ENCODE results near the gene ZNF740.

ZNF740 gene

DNA sequence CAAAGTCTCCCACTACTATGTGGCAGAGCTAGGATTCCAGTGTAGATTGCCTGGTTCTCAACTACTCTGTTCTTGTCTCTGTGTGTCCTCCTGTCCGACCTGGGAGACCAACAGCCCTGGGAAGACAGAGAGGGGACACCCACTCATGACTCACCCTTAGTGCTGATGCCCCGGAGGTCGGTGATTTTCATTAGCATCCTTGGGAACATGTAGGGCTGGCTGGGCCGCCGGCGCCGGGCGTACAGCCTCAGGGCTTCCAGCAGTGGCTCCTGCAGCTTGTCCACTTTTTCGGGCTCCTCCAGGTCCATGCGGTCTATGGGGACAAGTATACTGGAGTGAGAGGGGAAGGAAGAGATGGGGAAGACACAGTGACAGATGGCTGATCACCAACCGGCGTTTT, 32.4 kb downstream of the ZNF740 start:
- in situ Hi-C loops (cut with MboI; ENCODE audit: low sequenced_read_pairs): no loop called here

DNA sequence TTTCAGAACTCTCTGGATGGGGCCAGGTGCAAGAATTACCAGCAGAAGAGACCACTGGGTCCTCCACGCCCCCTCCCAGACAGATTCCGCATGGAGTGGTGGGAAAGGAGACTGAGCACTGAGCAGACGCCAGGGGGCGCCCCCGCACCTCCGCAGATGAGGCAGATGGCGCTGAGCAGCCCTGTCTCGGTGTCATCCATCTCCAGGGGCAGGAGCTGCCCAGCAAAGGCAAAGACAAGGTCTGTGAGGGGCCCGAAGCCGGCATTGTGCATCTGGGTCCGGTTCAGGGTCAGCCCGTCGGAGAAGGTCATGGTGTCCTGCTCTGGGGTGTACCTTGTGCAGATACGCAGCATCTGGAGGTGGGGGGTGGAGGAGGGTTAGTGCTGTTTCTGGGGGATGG, 32.8 kb downstream of the ZNF740 start:
- in situ Hi-C loops (cut with MboI; ENCODE audit: low sequenced_read_pairs): no loop called here

DNA sequence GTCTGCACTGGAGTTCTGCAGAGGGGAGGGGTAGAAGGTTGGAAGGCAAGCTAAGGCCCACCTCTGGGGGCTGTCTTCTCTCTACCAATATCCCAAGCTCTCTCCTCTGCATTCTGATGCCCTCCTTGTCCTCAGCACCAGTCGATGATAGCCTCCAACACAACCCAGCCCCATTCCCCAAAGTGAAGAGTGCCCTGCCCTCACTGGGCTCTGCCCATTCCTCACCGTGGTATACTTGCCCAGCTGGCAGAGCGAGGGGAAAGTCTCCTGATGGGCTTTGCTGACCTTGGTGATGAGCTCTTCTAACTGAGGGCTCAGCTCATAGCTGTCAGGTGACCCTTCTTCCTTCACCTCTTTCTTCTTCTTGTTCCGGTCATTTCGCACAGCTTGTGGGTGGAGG, 33.7 kb downstream of the ZNF740 start:
- in situ Hi-C loops (cut with MboI; ENCODE audit: low sequenced_read_pairs): no loop called here

DNA sequence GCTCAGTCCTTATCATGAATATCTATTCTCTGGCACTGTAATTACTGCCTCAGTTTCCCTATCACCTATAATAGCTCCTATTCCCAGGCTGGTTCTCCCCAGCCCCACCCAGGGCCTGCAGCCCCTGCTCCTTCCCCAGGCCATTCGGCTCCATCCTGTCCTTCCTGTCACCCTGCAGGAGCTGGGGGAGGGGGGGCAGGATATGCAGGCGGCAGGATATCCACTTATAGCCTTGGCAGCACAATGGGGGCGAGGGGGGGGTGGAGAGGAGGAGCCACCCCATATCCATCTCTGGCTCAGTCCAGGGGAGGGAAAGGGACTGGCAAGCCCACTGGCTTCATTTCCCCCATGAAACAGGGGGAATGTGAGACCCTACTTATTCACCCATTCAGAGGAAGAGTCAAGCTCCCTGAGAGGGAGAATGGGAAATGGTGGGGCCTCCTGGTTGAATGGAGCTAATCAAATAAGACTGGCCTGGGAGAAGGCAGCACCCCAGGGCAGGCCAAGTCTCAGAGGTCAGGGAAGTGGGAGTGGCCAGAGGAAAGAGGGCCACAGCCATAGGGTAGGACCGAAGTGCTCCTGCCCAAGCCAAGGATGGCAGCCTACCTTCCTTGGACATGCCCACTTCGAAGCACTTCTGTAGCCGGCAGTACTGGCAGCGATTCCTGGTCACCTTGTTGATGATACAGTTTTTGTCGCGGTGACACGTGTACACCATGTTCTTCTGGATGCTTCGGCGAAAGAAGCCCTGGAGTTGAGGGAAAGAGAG, 34.3 kb downstream of the ZNF740 start:
- in situ Hi-C loops (cut with MboI; ENCODE audit: low sequenced_read_pairs): no loop called here

DNA sequence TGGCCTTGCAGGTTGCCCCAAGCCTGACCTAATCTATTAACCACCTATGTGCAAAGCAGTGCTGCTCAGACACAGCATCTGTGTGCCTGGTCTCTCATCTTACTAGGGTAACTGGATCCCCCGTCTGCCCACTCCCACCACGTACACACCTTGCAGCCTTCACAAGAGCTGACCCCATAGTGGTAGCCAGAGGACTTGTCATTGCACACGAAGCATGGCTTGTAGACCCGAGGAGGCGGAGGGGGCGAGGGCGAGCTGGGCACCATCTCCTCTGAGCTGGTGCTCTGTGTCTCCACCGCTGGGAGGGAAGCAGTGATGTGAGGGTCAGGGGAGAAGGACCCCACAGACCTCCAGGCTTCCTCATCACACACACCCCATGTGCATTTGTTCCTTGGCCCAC, 35.0 kb downstream of the ZNF740 start:
- in situ Hi-C loops (cut with MboI; ENCODE audit: low sequenced_read_pairs): no loop called here

DNA sequence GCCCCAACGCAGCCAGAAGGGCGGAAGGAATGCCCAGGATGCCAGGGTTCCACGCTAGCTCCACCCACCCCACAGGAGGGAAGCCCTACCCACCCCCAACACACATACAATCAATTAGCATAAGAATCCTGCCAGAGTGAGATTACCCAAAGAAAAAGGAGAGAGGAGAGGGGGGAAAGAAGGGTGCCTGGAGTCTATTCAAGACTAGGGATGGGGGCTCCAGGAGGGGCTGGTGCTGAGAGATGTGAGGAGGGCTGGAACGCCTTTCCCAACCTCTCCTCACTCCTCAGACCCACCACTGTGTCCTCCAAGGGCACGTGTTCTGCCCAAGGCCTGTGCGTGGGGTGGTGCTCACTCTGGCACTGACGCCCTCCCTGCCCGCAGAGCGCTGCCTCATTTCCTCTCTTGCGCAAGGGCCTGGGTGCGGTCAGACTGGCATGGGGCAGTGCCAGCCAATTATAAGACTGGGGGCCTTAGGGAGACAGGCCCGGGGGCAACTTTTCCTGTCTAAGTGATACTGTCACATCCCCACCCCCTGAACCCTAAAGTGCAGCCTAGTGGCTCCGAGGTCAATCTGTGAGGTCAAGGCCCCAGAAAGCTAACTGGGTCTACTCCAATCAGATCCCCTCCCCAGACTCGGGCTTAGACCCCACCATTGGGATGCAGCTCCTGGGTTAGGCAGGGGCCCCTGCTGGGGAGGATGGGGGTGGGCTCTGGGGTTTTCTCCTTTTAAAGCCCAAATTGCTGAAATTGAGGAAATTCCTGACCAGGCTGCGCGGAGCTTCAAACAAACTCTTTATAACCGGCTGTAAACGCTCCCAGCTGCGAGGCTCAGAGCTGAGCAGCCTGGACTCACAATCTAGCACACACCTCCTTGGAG, 36.8 kb downstream of the ZNF740 start:
- in situ Hi-C loops (cut with MboI; ENCODE audit: low sequenced_read_pairs): no loop called here

DNA sequence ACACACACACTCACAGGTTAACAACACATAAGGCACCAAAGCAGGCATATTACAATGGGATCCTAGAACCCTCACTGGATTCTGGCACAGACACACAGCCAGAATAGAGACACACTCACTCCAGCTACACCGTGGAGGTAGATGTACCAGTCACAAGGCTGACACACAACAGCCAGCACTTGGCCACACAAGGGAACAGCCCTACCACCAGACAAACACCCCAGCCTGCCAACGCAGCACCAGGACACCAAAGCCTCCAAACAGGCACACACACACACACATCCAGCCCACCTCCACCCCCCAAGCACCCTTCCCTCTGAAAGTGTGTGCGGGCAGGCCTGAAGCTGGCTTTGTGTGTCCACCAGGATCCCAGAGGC, 37.4 kb downstream of the ZNF740 start:
- in situ Hi-C loops (cut with MboI; ENCODE audit: low sequenced_read_pairs): no loop called here

DNA sequence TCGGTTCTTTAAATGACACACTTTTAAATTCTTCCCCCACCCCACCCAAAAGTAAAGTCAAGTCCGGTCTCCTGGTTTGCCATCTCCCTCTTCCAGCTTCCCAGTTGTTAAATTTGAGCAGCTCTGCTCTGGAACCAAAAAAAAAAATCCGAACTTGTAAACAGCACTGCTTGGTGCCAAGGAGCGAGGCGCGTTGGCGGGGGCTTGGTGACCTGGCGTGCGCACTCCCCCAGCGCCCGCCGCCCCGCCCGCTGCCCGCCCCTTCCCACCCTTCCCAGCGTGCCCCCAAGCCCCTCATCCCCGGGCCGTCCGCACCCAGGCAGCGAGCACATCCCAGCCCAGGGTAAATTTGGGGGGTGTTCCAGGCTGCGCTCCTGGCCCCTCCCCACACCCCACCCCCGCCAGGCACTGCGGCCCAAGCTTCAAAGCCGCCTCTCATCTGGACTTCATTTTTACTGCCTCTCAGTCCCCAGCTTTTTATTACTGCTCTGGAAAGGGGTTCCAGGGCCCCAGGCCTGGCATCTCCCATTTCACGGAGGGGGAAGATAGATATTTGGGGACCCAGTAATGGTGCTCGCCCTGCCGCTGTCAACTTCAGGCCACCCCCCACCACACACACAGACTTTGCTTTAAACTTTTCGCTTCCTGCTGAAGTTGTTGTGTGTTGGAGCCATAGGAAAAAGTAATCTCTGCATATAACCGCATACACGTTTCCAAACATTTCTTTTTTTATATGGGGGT, 38.2 kb downstream of the ZNF740 start:
- in situ Hi-C loops (cut with MboI; ENCODE audit: low sequenced_read_pairs): no loop called here

DNA sequence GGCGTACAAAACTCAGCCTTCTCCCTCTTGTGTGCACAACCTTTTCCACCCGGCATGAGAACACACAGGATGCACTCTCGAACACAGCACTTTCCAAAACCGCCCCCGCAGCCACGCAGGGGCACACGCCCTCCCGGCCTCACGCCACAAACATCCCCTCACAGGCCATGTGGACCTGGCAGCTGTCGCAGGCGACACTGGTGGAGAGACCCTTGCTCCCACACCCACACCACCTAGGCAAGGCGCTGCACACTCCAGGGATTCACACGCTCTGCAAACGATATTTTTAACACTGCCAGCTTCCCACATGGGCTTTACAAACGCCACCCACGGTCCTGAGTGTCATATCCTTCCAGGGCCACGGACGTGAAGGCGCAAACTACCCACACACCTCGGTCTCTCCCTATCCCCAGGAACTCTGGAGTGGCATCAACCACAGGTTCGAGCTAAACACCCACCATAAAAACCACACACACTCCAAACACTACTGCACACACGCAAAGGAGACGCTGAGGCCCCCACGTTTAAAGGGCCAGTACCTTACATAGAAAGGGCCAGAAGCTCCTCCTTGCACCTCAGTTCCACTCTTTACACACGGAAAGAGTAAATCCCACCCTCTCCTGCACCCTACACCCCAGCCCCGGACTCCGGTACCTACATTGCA, 38.9 kb downstream of the ZNF740 start:
- in situ Hi-C loops (cut with MboI; ENCODE audit: low sequenced_read_pairs): no loop called here

DNA sequence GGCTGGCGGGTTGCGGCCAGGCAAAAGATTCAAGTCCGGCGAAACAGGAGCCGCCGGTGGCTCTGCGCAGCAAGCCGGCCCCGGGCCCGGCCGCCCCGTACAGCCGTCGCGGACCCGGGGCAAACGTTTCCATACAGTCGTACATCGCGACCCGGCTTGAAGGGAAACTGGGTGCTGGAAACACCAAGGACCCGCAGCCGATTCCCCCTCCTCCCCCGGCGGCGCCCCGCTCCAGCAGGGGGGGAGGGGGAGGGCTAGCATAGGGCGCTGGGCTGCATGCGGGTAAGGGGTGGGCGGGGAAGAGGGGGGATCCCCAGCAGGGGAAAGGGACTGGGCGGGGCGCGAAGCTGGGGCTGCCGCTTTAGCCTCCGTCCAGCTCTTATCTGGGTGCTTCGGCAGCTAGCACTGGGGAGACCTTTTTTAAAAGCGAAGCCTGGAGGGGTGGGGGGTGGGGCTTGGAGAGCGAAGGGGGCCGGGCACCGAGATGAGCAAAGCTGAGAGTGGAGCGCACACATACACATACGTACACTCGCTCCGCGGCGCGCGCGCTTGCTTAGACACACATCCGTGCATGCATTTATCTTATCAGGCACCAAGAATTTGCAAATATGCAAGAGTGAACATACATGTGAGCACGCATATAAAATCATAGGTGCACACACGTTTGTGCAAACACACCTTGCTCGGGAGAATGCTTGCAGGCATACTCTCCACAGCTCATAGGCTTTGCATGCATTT, 39.6 kb downstream of the ZNF740 start:
- in situ Hi-C loops (cut with MboI; ENCODE audit: low sequenced_read_pairs): no loop called here

DNA sequence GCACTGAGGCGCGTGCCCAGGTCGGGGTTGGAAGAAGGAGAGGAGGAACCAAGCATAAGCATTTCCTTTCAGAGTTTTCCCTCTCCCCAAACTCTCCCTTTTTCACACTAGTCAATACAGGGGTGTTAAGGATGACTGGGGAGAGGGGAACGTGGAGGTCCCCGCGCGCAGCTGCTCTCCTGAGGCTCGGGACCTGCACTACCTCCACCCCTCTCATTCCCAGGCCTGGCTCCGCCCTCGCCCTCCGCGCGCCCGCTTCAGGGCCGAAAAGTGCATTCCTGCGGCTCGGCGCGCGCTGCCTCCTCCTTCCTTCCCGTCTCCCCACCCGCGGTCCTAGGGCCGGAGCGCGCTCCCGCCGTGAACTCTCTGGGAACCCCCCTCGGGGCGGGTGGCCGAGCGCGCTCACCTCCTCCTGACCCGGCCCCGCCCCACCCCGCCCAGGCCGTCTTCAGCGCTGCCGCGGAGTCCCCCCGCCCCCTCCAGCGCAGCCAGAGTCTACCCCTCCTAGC, 40.2 kb downstream of the ZNF740 start:
- in situ Hi-C loops (cut with MboI; ENCODE audit: low sequenced_read_pairs): no loop called here

DNA sequence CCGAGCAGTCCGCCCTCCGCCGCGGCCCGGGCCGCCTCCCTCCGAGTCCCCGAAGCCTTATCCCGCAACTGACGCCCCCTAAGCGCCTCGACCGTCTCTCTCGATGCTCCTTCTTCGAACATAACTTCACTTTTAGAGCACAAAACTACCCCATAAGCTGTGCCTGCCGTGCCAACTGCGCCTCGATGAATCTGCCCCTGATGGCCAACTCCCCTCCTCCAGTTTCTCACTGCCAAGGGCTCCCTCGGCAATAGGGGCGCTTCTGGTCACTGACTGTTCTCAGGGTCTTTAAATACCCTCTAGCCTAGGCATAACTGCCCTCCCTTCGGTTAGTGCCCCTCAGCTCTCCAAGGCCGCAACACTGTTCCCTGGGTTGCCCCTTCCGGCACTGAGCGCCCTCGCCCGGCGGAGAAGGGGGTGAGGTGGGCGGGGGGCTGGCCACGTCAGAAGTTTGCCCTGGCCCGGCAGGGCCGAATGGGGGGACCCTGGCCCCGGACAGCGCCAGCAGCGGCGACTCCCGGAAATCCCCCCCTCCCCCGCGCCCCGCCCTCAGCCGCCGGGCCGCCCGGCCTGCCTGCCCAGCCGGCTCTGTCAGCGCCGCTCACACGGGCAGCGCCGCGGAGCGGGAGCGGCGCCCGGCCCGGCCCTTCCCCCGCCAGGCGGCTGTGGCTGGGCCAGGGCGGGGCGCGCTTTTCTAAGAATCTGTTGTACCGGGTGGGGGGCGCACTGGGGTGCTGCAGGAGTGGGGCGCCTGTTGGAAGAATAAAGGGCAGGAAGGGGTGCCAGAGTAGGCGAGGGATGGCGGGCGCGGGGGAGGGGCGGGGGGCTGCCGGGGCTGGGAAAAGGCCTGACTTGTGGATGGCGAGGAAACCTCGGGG, 40.9 kb downstream of the ZNF740 start:
- in situ Hi-C loops (cut with MboI; ENCODE audit: low sequenced_read_pairs): no loop called here

DNA sequence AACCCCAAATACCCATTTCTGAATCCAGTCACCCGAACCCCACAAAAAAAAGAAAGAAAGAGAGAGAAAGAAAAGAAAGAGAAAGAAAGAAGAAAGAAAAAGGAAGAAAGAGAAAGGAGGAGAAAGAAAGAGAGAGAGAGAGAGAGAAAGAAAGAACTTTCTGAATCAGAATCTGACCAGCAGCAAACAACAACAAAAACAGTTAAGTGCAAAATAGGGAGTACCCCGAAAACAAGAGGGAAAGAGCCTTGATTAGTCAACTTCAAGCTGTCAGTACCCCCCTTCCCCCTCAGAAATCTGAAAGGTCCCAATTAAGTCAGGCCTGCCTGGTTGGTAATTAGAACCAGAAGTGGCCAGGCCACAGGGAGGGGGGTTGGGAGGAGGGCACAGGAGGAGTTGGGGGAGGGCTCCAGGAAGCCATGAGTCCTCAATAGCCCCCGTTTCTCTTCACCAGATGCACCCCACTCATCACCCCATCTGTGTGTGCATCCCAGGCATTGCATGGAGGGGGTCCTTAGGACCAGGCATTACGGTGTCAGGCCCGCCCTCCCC, 41.7 kb downstream of the ZNF740 start:
- in situ Hi-C loops (cut with MboI; ENCODE audit: low sequenced_read_pairs): no loop called here

DNA sequence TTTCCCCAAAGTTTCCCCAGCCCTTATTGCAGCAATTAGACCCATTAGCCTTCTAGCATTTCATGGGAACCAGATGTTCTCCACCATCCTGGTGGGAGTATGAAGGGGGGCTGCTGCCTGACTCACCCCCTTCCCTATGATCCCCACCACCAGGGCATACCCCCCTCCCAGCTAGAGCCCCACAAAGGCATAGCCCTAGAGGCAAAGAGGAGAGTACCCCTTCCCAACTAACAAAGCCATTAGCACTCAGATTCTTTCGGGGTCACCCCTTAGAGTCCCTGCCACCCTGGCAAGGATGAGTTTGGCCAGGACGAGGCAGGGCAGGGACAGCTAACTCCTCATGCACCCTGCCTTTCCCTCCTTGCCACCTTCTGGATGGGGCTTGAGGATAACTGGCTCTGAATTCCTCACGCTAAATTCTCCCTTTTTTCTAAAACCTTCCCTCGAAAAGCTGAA, 42.3 kb downstream of the ZNF740 start:
- in situ Hi-C loops (cut with MboI; ENCODE audit: low sequenced_read_pairs): no loop called here

DNA sequence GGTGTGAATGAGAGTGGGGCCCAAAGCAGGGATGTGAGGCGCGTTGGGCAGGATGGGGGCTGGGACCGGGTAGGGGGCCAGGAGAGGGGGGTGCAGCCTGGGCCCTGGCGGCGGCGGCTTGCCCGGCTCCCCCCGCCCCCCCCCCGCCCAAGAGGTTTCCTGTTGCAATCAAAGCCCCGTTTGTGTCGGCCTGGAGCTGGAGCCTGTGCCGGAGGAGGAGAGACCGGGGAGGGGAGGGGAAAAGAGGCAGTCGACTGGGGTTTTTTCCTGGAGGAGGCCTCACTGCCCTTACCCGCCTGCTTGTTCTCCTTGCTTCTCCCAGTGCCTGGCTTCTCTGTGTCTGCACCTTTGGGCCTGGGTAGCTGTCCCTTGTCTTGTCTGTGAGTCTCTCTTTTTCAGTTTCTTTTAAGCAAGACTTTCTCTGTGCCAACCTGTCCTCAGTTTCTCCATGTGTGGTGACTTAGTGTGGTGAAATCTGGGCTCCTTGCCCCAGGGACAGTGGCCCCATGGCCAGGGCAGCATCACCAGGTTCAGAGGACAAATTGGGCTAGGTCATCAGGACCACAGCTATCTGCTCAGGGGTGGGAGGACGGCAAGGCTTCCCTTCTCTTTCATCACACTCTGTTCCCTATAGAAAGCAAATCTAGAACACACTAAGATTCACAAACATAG, 43.0 kb downstream of the ZNF740 start:
- in situ Hi-C loops (cut with MboI; ENCODE audit: low sequenced_read_pairs): no loop called here

DNA sequence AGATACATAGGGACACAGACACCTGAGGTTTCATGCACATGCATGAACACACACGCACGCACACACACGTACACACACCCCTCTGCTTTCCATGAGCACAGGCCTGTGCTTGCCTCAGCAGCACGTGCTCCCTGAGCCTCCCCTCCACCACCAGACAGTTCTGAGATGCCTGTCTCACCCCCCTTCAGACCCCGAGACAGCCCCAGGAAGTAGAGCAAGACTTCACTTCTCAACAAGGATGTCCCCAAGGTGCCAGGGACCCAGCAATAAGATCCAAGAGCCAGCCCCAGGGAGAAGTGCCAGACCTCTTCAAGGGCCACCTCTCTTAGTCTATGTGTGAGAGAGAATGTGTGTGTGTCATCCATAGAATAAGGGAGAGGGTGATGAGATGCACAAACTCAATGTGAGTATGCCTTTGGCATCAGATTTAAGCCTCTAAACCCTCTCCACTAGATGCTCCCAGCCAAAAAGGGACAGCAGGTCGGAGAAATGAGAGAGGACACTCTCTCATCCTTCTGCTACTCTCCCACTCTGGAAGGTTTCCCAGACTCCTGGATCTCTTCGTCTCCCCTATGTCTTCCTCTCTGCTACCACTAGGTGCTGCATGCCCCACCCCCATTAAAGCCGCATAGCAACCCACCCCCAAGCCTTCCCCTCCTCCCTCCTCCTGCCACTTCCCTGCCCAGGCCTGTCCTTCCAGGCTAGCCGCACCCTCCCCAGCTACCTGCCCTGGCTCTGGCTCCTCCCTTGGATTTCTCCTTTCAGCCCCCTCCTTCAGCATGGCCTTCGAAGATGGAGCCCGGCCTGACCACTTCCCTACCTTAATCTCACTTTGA, 43.8 kb downstream of the ZNF740 start:
- in situ Hi-C loops (cut with MboI; ENCODE audit: low sequenced_read_pairs): no loop called here

DNA sequence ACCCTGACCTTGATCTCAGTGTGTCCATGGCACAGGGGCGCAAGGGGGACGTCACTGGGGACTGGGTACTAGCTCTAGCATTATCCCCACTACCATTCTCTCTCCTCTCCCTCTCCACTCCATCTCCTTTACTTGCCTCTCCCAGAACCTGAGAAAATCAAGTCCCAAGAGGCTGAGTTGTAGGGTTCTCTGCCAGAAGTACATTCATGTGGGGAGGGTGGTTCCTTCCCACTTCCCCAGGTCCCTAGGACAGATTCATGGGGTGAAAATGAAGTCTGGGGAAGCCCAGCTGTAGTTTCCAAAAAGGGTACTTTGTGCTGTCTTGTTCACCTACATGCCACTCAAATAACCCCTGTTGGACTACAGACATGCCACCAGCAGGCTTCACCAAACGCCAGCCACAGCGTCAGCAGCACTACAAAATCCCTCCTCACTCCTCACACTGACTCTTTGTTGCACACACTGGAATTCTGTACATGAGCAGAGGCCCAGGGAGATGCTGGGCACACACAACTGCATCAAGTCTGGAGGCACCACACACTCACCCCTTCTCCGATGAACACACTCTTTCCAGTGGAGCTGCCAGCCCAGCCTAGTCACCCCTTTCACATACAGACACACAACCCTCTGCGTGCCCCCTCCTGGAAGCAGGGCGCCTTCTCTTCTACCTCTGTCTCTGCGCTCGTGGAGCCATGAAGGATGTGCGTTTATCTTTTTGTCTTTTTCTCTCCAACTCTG, 44.5 kb downstream of the ZNF740 start:
- in situ Hi-C loops (cut with MboI; ENCODE audit: low sequenced_read_pairs): no loop called here

Measured in hTERT RPE-1 (cell line).